NCI-H2029 treated with DMSO at 0.1 percent for 48 hours (cell line): ENCODE measurements around the gene CD2.

Experiments used
- DNase-seq: peaks from one replicate; lab custom pipeline; 2025; lab: John Stamatoyannopoulos, UW

The CD2 gene

GRCh38 chr1:116760487-116760886 lies 6.3 kb downstream of the CD2 start:
- no peak for DNase-seq

- DNase-seq: no peak
Observed at GRCh38 chr1:116760996-116761665, 6.9 kb downstream of the CD2 start.

- DNase-seq: no peak
Observed at GRCh38 chr1:116762281-116762680, 8.1 kb downstream of the CD2 start.

- DNase-seq: no peak
Observed at GRCh38 chr1:116762781-116763115, 8.5 kb downstream of the CD2 start.

- DNase-seq: no peak
Observed at GRCh38 chr1:116763116-116763786, 9.0 kb downstream of the CD2 start.

GRCh38 chr1:116763787-116764465 lies 9.7 kb downstream of the CD2 start:
- no peak for DNase-seq

- DNase-seq: no peak
Observed at GRCh38 chr1:116764466-116764898, 10.3 kb downstream of the CD2 start.

GRCh38 chr1:116764906-116765862 lies 11.0 kb downstream of the CD2 start:
- no peak for DNase-seq

- no peak for DNase-seq
Observed at GRCh38 chr1:116765962-116766361, 11.7 kb downstream of the CD2 start.

- no peak for DNase-seq
Observed at GRCh38 chr1:116766616-116767469, 12.6 kb downstream of the CD2 start.

GRCh38 chr1:116767782-116768382 lies 13.7 kb downstream of the CD2 start:
- DNase-seq: no peak

GRCh38 chr1:116768416-116769103 lies 14.3 kb downstream of the CD2 start:
- no peak for DNase-seq

- no peak for DNase-seq
Observed at GRCh38 chr1:116769104-116769452, 14.8 kb downstream of the CD2 start.

- no peak for DNase-seq
Observed at GRCh38 chr1:116769561-116769977, 15.3 kb downstream of the CD2 start.

GRCh38 chr1:116769994-116770393 lies 15.8 kb downstream of the CD2 start:
- DNase-seq: no peak

- no peak for DNase-seq
Observed at GRCh38 chr1:116770625-116771024, 16.4 kb downstream of the CD2 start.

GRCh38 chr1:116771997-116772647 lies 17.9 kb downstream of the CD2 start:
- no peak for DNase-seq

- DNase-seq: no peak
Observed at GRCh38 chr1:116772648-116773045, 18.4 kb downstream of the CD2 start.

GRCh38 chr1:116775116-116775752 lies 21.0 kb downstream of the CD2 start:
- DNase-seq: no peak
